Activated T-helper 2 cell treated with anti-CD3 and anti-CD28 coated beads, Interferon-gamma antibody, Interleukin-2, Interleukin-4, amounts not matched to agents 10 μg/mL and 5 μg/mL and 100 μg/mL, durations not matched to agents 14 hours and 24 hours and 36 hours (primary cell): ENCODE measurements around the gene C3orf70. TPM values are rescaled to one million over a fixed set of nuclear protein-coding genes. Genes with fewer than 3 reads are reported as not detected.

Experiments
- DNase-seq: peaks from one replicate; pipeline ENCODE4 v3.0.0; 2021; ENCODE audit warnings: low spot score
- H3K27ac Mint-ChIP-seq: one replicate; pipeline ENCODE4 v1.8.0; 2021; ENCODE audit warnings: mixed read lengths
- H3K27me3 Mint-ChIP-seq: one replicate; pipeline ENCODE4 v1.8.0; 2021; ENCODE audit warnings: low read depth, mixed read lengths
- H3K36me3 Mint-ChIP-seq: one replicate; pipeline ENCODE4 v1.8.0; 2021; ENCODE audit warnings: low read depth, mixed read lengths
- H3K4me1 Mint-ChIP-seq: one replicate; pipeline ENCODE4 v1.8.0; 2021; ENCODE audit warnings: low read depth, mixed read lengths
- H3K4me3 Mint-ChIP-seq: one replicate; pipeline ENCODE4 v1.8.0; 2021; ENCODE audit warnings: low read depth, mild to moderate bottlenecking, moderate library complexity, mixed read lengths
- H3K9me3 Mint-ChIP-seq: one replicate; pipeline ENCODE4 v1.8.0; 2021; ENCODE audit warnings: mixed read lengths
- intact Hi-C: fragments of 100-400 bp; cut with micrococcal nuclease; formaldehyde crosslinking; loops from one replicate; pipeline ENCODE4 v1.15.1; 2023
- total RNA-seq: library from RNA; stranded (reverse); gene quantifications from 2 replicates; pipeline ENCODE4 v1.2.3, GENCODE V29; 2022

C3orf70 gene
- total RNA-seq, 1 donor from 2014 or later = 0.05 TPM

- H3K27ac Mint-ChIP-seq = no peak overlapping the region
- intact Hi-C loops = no loop called here
- peaks cover 11% of the 10 kb centered on the region for H3K27me3 Mint-ChIP-seq
- no peak for DNase-seq
- no peaks in the 10 kb centered on the region for H3K36me3 Mint-ChIP-seq
- no peak overlapping the region for H3K4me3 Mint-ChIP-seq
- H3K4me1 Mint-ChIP-seq = no peaks in the 10 kb centered on the region
- no peaks in the 10 kb centered on the region for H3K9me3 Mint-ChIP-seq
These were observed 62.0 kb downstream of the C3orf70 start for GRCh38 chr3:185090811-185091210.

GRCh38 chr3:185089751-185090150 lies 63.1 kb downstream of the C3orf70 start:
- Mint-ChIP-seq H3K27ac (no peak overlapping the region), H3K9me3 (no peaks in the 10 kb centered on the region), H3K4me1 (no peaks in the 10 kb centered on the region), H3K4me3 (no peak overlapping the region), H3K36me3 (no peaks in the 10 kb centered on the region), H3K27me3 (peaks cover 16% of the 10 kb centered on the region)
- intact Hi-C loops = no loop called here
- no peak for DNase-seq

- Mint-ChIP-seq H3K4me1 (no peaks in the 10 kb centered on the region), H3K27me3 (peaks cover 16% of the 10 kb centered on the region), H3K36me3 (no peaks in the 10 kb centered on the region), H3K27ac (no peak overlapping the region), H3K4me3 (no peak overlapping the region), H3K9me3 (no peaks in the 10 kb centered on the region)
- DNase-seq = no peak
- intact Hi-C loops = no loop called here
These were observed 63.5 kb downstream of the C3orf70 start for GRCh38 chr3:185089343-185089742.

- intact Hi-C loops = no loop called here
- no peak for DNase-seq
- Mint-ChIP-seq H3K4me1 (no peaks in the 10 kb centered on the region), H3K9me3 (no peaks in the 10 kb centered on the region), H3K4me3 (no peak overlapping the region), H3K36me3 (no peaks in the 10 kb centered on the region), H3K27me3 (peaks cover 16% of the 10 kb centered on the region), H3K27ac (no peak overlapping the region)
These were observed 65.4 kb downstream of the C3orf70 start for GRCh38 chr3:185087419-185087818.

- Mint-ChIP-seq H3K4me1 (no peaks in the 10 kb centered on the region), H3K27me3 (peaks cover 11% of the 10 kb centered on the region), H3K9me3 (no peaks in the 10 kb centered on the region), H3K27ac (no peak overlapping the region), H3K4me3 (no peak overlapping the region), H3K36me3 (no peaks in the 10 kb centered on the region)
- intact Hi-C loops = no loop called here
- DNase-seq = no peak
These were observed 68.0 kb downstream of the C3orf70 start for GRCh38 chr3:185084901-185085300.

- Mint-ChIP-seq H3K9me3 (no peaks in the 10 kb centered on the region), H3K4me3 (no peak overlapping the region), H3K27me3 (peaks cover 11% of the 10 kb centered on the region), H3K36me3 (no peaks in the 10 kb centered on the region), H3K4me1 (no peaks in the 10 kb centered on the region), H3K27ac (no peak overlapping the region)
- intact Hi-C loops = no loop called here
- no peak for DNase-seq
These were observed 68.5 kb downstream of the C3orf70 start for GRCh38 chr3:185084402-185084801.

GRCh38 chr3:185082829-185083228 lies 70.0 kb downstream of the C3orf70 start:
- Mint-ChIP-seq H3K27me3 (peaks cover 11% of the 10 kb centered on the region), H3K36me3 (no peaks in the 10 kb centered on the region), H3K4me1 (no peaks in the 10 kb centered on the region), H3K4me3 (no peak overlapping the region), H3K27ac (no peak overlapping the region), H3K9me3 (no peaks in the 10 kb centered on the region)
- DNase-seq = no peak
- intact Hi-C loops = no loop called here

GRCh38 chr3:185082149-185082548 lies 70.7 kb downstream of the C3orf70 start:
- peaks cover 7% of the 10 kb centered on the region for H3K27me3 Mint-ChIP-seq
- no peaks in the 10 kb centered on the region for H3K36me3 Mint-ChIP-seq
- no peak overlapping the region for H3K27ac Mint-ChIP-seq
- H3K4me1 Mint-ChIP-seq = no peaks in the 10 kb centered on the region
- H3K4me3 Mint-ChIP-seq = no peak overlapping the region
- H3K9me3 Mint-ChIP-seq = no peaks in the 10 kb centered on the region
- no peak for DNase-seq
- intact Hi-C loops = no loop called here

- H3K27ac Mint-ChIP-seq = no peak overlapping the region
- no peak for DNase-seq
- H3K36me3 Mint-ChIP-seq = no peaks in the 10 kb centered on the region
These were observed 71.3 kb downstream of the C3orf70 start for GRCh38 chr3:185081521-185081920.

GRCh38 chr3:185079625-185080024 lies 73.2 kb downstream of the C3orf70 start:
- Mint-ChIP-seq H3K4me1 (no peaks in the 10 kb centered on the region), H3K36me3 (no peaks in the 10 kb centered on the region), H3K4me3 (no peak overlapping the region), H3K27me3 (no peaks in the 10 kb centered on the region), H3K27ac (no peak overlapping the region), H3K9me3 (no peaks in the 10 kb centered on the region)
- intact Hi-C loops = no loop called here
- no peak for DNase-seq

More at GRCh38 chr3:185081521-185081920, 71.3 kb downstream of the C3orf70 start:
- Mint-ChIP-seq H3K9me3 (no peaks in the 10 kb centered on the region), H3K4me1 (no peaks in the 10 kb centered on the region), H3K27me3 (peaks cover 7% of the 10 kb centered on the region), H3K4me3 (no peak overlapping the region)
- intact Hi-C loops = no loop called here

GRCh38 chr3:185076219-185076618 lies 76.6 kb downstream of the C3orf70 start:
- H3K36me3 Mint-ChIP-seq = no peaks in the 10 kb centered on the region
- H3K27me3 Mint-ChIP-seq = no peaks in the 10 kb centered on the region
- no peak overlapping the region for H3K4me3 Mint-ChIP-seq
- H3K27ac Mint-ChIP-seq = no peak overlapping the region
- intact Hi-C loops = no loop called here
- H3K4me1 Mint-ChIP-seq = no peaks in the 10 kb centered on the region
- no peak for DNase-seq
- no peaks in the 10 kb centered on the region for H3K9me3 Mint-ChIP-seq

- no peak overlapping the region for H3K4me3 Mint-ChIP-seq
- H3K36me3 Mint-ChIP-seq = no peaks in the 10 kb centered on the region
- intact Hi-C loops = no loop called here
- H3K9me3 Mint-ChIP-seq = no peaks in the 10 kb centered on the region
- no peak for DNase-seq
- no peaks in the 10 kb centered on the region for H3K27me3 Mint-ChIP-seq
- H3K4me1 Mint-ChIP-seq = no peaks in the 10 kb centered on the region
- no peak overlapping the region for H3K27ac Mint-ChIP-seq
These were observed 77.3 kb downstream of the C3orf70 start for GRCh38 chr3:185075547-185075946.

GRCh38 chr3:185071287-185071800 lies 81.5 kb downstream of the C3orf70 start:
- H3K9me3 Mint-ChIP-seq = no peaks in the 10 kb centered on the region

More at GRCh38 chr3:185071287-185071800, 81.5 kb downstream of the C3orf70 start:
- no peak overlapping the region for H3K4me3 Mint-ChIP-seq
- no peaks in the 10 kb centered on the region for H3K4me1 Mint-ChIP-seq
- DNase-seq = no peak
- H3K36me3 Mint-ChIP-seq = no peaks in the 10 kb centered on the region
- no peaks in the 10 kb centered on the region for H3K27me3 Mint-ChIP-seq
- intact Hi-C loops = no loop called here
- no peak overlapping the region for H3K27ac Mint-ChIP-seq
